Transverse colon (tissue), 4 donors: ENCODE results near the gene DYNC2LI1.

Experiments
- CTCF ChIP-seq, 5 experiments: fragments of 200-600 bp in 3 of 5; fragments of 450-650 bp in 2 of 5; sonication (generic) in 3 of 5; IDR thresholded peaks; 1 replicate in 2 of 5; 2 replicates in 3 of 5; pipeline ENCODE4 v1.5.1; 2016 to 2017; ENCODE audit warnings: antibody characterized with exemption in 5 of 5, inconsistent platforms in 3 of 5, mild to moderate bottlenecking in 2 of 5, moderate library complexity in 1 of 5
- EP300 ChIP-seq: sonication (generic); formaldehyde crosslinking; IDR thresholded peaks from one replicate; pipeline ENCODE4 v1.6.1; 2017; ENCODE audit warnings: antibody characterized with exemption, low read depth
- POLR2A ChIP-seq: fragments of 450-650 bp; IDR thresholded peaks from one replicate; pipeline ENCODE4 v1.6.1; 2016; ENCODE audit warnings: antibody characterized with exemption, mild to moderate bottlenecking, moderate library complexity
- POLR2AphosphoS5 ChIP-seq, 3 donors: sonication (generic); formaldehyde crosslinking; IDR thresholded peaks; one replicate each; pipeline ENCODE4 v1.6.1; 2016; ENCODE audit warnings: antibody characterized with exemption in 3 of 3

DNA sequence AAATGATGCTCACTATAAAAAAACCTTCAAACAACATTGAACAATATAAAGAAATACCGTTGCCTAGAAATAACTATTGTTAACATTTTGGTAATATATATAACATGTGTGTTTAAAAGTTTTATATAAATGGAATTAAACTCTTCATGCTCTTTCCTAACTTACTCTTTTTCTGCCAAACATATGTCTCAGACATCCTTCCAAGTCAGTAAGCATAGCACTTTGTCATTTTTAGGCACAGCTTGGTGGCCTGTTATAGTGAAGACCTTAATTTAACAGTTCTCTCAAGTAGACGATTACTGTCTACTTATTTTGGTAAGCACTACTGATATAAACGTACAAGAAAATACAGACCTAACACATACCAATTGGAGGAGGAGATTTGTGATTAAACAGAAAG lies 40.9 kb downstream of the DYNC2LI1 start:
- TF ChIP-seq CTCF (IDR thresholded peaks at IDR 0.05) (no peak), POLR2A (no peak), POLR2AphosphoS5 (IDR thresholded peaks at IDR 0.05) (no peak), EP300 (no peak)
